T-cell (primary cell): ENCODE measurements around the gene SRCIN1. TPM values are rescaled to one million over a fixed set of nuclear protein-coding genes. Genes with fewer than 3 reads are reported as not detected.
A peak's percentile ranks its signal among the peaks of the same experiment; 100 is the strongest.

Experiments used
- ATAC-seq, 4 experiments: fragments of 200-7000 bp in 3 of 4; fragments of 150-1000 bp in 1 of 4; cut with Tn5 transposase; replicated peaks in 1 of 4; 1 replicate in 3 of 4; 2 replicates in 1 of 4; pipeline ENCODE4 v1.10.0; 2021; ENCODE audit warnings: moderate library complexity in 3 of 4, mild to moderate bottlenecking in 2 of 4, moderate number of reproducible peaks in 1 of 4
- CTCF ChIA-PET, 2 donors: fragments of 300-600 bp; sonication (Branson Sonifier 250); formaldehyde crosslinking; loops; one replicate each; lab custom pipeline; 2022; ENCODE audit warnings: antibody characterized with exemption in 2 of 2; lab: Charles Lee
- POLR2A ChIA-PET, 2 donors: fragments of 300-600 bp; sonication (Branson Sonifier 250); formaldehyde crosslinking; loops; one replicate each; lab custom pipeline; 2022; ENCODE audit warnings: antibody characterized with exemption in 2 of 2; lab: Charles Lee
- DNase-seq, 35 experiments: peaks; one replicate each; pipeline versions ENCODE4 v3.0.0 to v3.0.0-alpha.2; 2013 to 2023
- H3K27ac ChIP-seq: one replicate; pipeline ENCODE4 v1.5.1; 2013; ENCODE audit warnings: low read length
- H3K27me3 ChIP-seq, 2 experiments: replicated peaks in 1 of 2; 1 replicate in 1 of 2; 2 replicates in 1 of 2; pipeline versions ENCODE4 v1.6.1 to v1.7.0; 2013; ENCODE audit warnings: low read length in 1 of 2, mixed read lengths in 1 of 2; ENCODE audit not compliant: control insufficient read depth in 2 of 2, insufficient read depth in 2 of 2; ENCODE audit errors: extremely low read depth in 1 of 2
- H3K36me3 ChIP-seq, 2 donors: 1 replicate in 1 of 2; 2 replicates in 1 of 2; pipeline versions ENCODE4 v1.6.1 to v1.7.0; 2013; ENCODE audit warnings: low read length in 1 of 2; ENCODE audit not compliant: control insufficient read depth in 2 of 2, insufficient read depth in 1 of 2; ENCODE audit errors: extremely low read depth in 1 of 2
- H3K4me1 ChIP-seq, 2 experiments: 1 replicate in 1 of 2; 2 replicates in 1 of 2; pipeline versions ENCODE4 v1.6.1 to v1.7.0; 2013; ENCODE audit warnings: low read length in 2 of 2, mixed read lengths in 1 of 2; ENCODE audit not compliant: insufficient read depth in 2 of 2, control insufficient read depth in 1 of 2; ENCODE audit errors: extremely low read depth in 1 of 2
- H3K4me3 ChIP-seq, 2 donors: 1 replicate in 1 of 2; 2 replicates in 1 of 2; pipeline versions ENCODE4 v1.5.1 to v1.7.0; 2013; ENCODE audit warnings: mild to moderate bottlenecking in 2 of 2, low read length in 1 of 2, moderate library complexity in 1 of 2; ENCODE audit not compliant: control insufficient read depth in 1 of 2; ENCODE audit errors: extremely low read depth in 1 of 2
- H3K9me3 ChIP-seq: 2 replicates; pipeline ENCODE4 v1.7.0; 2013
- H3K27ac Mint-ChIP-seq, 2 donors: one replicate each; pipeline ENCODE4 v1.8.0; 2020 to 2021; ENCODE audit warnings: mild to moderate bottlenecking in 2 of 2, mixed read lengths in 2 of 2
- H3K27me3 Mint-ChIP-seq, 2 donors: one replicate each; pipeline ENCODE4 v1.8.0; 2021 to 2022; ENCODE audit warnings: mixed read lengths in 2 of 2
- H3K36me3 Mint-ChIP-seq: one replicate; pipeline ENCODE4 v1.8.0; 2021; ENCODE audit warnings: mixed read lengths
- H3K4me1 Mint-ChIP-seq, 3 donors: one replicate each; pipeline ENCODE4 v1.8.0; 2020 to 2022; ENCODE audit warnings: mixed read lengths in 3 of 3, mild to moderate bottlenecking in 1 of 3
- H3K4me3 Mint-ChIP-seq, 3 donors: one replicate each; pipeline ENCODE4 v1.8.0; 2020 to 2022; ENCODE audit warnings: mild to moderate bottlenecking in 3 of 3, mixed read lengths in 3 of 3, moderate library complexity in 3 of 3
- H3K9me3 Mint-ChIP-seq, 3 donors: one replicate each; pipeline ENCODE4 v1.8.0; 2020 to 2022; ENCODE audit warnings: mixed read lengths in 3 of 3
- WGBS: methylation state at CpG from one replicate; pipeline ENCODE4 v1.1.5; 2013; ENCODE audit warnings: missing lambda C conversion rate; ENCODE audit not compliant: insufficient coverage; 5-methylcytosine and 5-hydroxymethylcytosine counted together
- total RNA-seq, 35 experiments: library from RNA in 6 of 35; stranded (reverse) in 6 of 35; fragments of 120-200 nt in 1 of 35; gene quantifications; one replicate each; pipeline versions ENCODE4 v1.2.1 to v1.2.4 and lab custom pipeline; 2013 to 2026

SRCIN1 gene
- total RNA-seq, 5 donors from 2014 or later (not counting 1 experiment from before 2014, with no cell fraction given): 0.13 to 0.85 (median 0.28) TPM; not detected in 1

GRCh38 chr17:38590988-38591758 lies 14.6 kb downstream of the SRCIN1 start:
- POLR2A ChIA-PET: no interaction called here
- ATAC-seq (peak in 1 of 4 experiments; percentile 28), DNase-seq (no peak)
- H3K27me3 ChIP-seq: peaks cover 2 to 100% of the 10 kb centered on the region in 2 experiments
- H3K36me3 ChIP-seq: no peaks in the 10 kb centered on the region
- Mint-ChIP-seq H3K9me3 (no peaks in the 10 kb centered on the region), H3K27me3 (peaks cover 72 to 96% of the 10 kb centered on the region in 2 donors), H3K36me3 (no peaks in the 10 kb centered on the region), H3K4me3 (peak overlapping the region in 1 of 3 donors; percentile 52), H3K27ac (peak overlapping the region in 1 of 2 donors; percentile 2), H3K4me1 (peaks cover 22 to 35% (median 24%) of the 10 kb centered on the region in 3 donors)
- no peak overlapping the region for H3K4me3 ChIP-seq
- 36% methylated on average over 4 of the region's 6 CpGs for WGBS
- no peaks in the 10 kb centered on the region for H3K9me3 ChIP-seq
- peaks cover 11 to 31% of the 10 kb centered on the region in 2 experiments for H3K4me1 ChIP-seq
- CTCF ChIA-PET: no interaction called here
- H3K27ac ChIP-seq: no peak overlapping the region

- CTCF ChIA-PET: no interaction called here
- 84% methylated on average over 6 of the region's 10 CpGs for WGBS
Measured at GRCh38 chr17:38589462-38590114, 16.2 kb downstream of the SRCIN1 start.

DNA sequence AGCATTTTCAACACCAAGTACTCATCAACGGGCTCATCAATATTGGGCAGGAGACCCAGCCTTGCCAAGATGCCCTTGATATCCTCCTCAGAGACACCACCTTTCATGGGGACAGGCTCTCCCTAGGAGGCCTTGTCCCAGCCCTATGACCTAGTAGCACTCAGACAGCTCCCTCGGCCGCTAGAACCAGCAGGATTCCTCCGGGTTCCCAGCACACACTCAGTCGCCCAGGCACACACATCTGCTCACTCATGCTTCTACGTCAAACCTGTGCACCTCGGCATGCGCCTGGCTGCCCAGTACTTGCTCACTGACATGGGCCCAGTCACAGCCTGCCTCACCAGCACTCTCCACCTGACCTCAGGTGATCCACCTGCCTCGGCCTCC lies 17.0 kb downstream of the SRCIN1 start:
- Mint-ChIP-seq H3K36me3 (no peaks in the 10 kb centered on the region), H3K4me3 (no peak overlapping the region), H3K9me3 (no peaks in the 10 kb centered on the region), H3K27ac (peak overlapping the region in 1 of 2 donors; percentile 49), H3K4me1 (peaks cover 29 to 44% (median 32%) of the 10 kb centered on the region in 3 donors), H3K27me3 (peaks cover 71 to 98% of the 10 kb centered on the region in 2 donors)
- H3K36me3 ChIP-seq: no peaks in the 10 kb centered on the region
- H3K27me3 ChIP-seq: peaks cover 1 to 100% of the 10 kb centered on the region in 2 experiments
- WGBS: 78% methylated on average over 9 of the region's 9 CpGs
- no peaks in the 10 kb centered on the region for H3K9me3 ChIP-seq
- DNase-seq (no peak), ATAC-seq (no peak)
- ChIA-PET POLR2A (interaction anchor here in 1 of 2 donors (0.6 kb wide), 1 partner anchor 243 kb away, joined by 5 read pairs; no protein-coding TSS in a partner anchor), CTCF (no interaction called here)
- H3K27ac ChIP-seq: no peak overlapping the region
- H3K4me1 ChIP-seq: peaks cover 11 to 38% of the 10 kb centered on the region in 2 experiments
- no peak overlapping the region for H3K4me3 ChIP-seq

More at GRCh38 chr17:38589462-38590114, 16.2 kb downstream of the SRCIN1 start:
- no peak overlapping the region for H3K4me3 ChIP-seq
- Mint-ChIP-seq H3K4me1 (peaks cover 23 to 36% (median 26%) of the 10 kb centered on the region in 3 donors), H3K36me3 (no peaks in the 10 kb centered on the region), H3K9me3 (no peaks in the 10 kb centered on the region), H3K4me3 (no peak overlapping the region), H3K27me3 (peaks cover 73 to 96% of the 10 kb centered on the region in 2 donors), H3K27ac (no peak overlapping the region)
- peaks cover 2 to 100% of the 10 kb centered on the region in 2 experiments for H3K27me3 ChIP-seq
- POLR2A ChIA-PET: interaction anchor here in 1 of 2 donors (0.6 kb wide), 1 partner anchor 242 kb away, joined by 5 read pairs; no protein-coding TSS in a partner anchor
- ATAC-seq (no peak), DNase-seq (no peak)
- H3K27ac ChIP-seq: no peak overlapping the region
- H3K9me3 ChIP-seq: no peaks in the 10 kb centered on the region
- H3K4me1 ChIP-seq: peaks cover 11 to 32% of the 10 kb centered on the region in 2 experiments
- H3K36me3 ChIP-seq: no peaks in the 10 kb centered on the region

DNA sequence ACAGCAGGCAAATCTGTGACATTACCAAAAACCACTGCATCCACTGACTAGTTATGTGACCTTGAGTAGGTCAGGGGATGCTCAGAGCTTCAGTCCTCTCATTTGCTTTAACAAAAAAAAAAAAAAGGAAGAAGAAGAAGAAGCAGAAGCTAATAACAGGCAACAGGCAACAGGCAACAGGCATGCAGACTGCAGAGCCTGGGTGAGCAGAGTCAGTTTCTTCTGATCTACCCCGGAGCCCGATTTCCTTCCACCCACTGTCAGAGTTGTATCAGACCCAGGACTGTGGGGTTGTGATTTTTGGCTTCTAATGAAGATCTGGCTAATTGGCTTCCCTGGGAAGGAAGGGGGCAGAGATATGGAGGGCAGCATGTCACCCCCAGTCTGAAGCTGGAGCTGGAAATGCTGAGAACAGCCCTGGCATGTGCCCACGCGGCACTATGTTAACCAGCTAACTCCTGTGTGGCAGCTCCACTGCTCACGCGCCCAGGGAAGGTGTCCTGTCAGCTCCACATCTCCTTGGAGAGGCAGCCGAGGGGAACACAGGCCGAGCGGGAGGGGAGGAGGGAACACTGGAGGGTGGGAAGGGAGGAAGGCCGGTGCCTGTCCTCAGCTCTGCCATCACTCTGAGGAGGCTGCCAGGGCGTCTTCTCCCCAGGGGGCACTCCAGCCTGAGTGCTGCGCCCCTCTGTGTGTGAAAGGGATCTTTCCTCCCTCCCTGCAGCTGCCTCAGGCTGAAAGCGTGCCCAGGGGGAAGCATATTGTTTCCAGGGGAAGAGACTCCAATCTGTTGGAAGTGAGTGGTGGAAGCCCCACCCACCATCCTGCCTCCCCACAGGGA lies 17.6 kb downstream of the SRCIN1 start:
- POLR2A ChIA-PET: no interaction called here
- ATAC-seq (no peak), DNase-seq (no peak)
- 46% methylated on average over 4 of the region's 13 CpGs for WGBS
- H3K4me1 ChIP-seq: peaks cover 11 to 36% of the 10 kb centered on the region in 2 experiments
- H3K27me3 ChIP-seq: peaks cover 0 to 98% of the 10 kb centered on the region in 2 experiments
- Mint-ChIP-seq H3K36me3 (no peaks in the 10 kb centered on the region), H3K9me3 (no peaks in the 10 kb centered on the region), H3K27me3 (peaks cover 70 to 93% of the 10 kb centered on the region in 2 donors), H3K4me3 (no peak overlapping the region), H3K4me1 (peaks cover 29 to 41% (median 32%) of the 10 kb centered on the region in 3 donors), H3K27ac (no peak overlapping the region)
- no peaks in the 10 kb centered on the region for H3K36me3 ChIP-seq
- no peak overlapping the region for H3K4me3 ChIP-seq
- H3K9me3 ChIP-seq: no peaks in the 10 kb centered on the region
- H3K27ac ChIP-seq: no peak overlapping the region
- CTCF ChIA-PET: interaction anchor here in 1 of 2 donors (0.6 to 1.0 kb wide), 2 partner anchors 30 to 95 kb away, joined by 4 to 6 read pairs; no protein-coding TSS in a partner anchor

- Histone ChIP-seq H3K4me3 (no peak overlapping the region), H3K27ac (no peak overlapping the region), H3K36me3 (no peaks in the 10 kb centered on the region), H3K4me1 (peaks cover 9 to 26% of the 10 kb centered on the region in 2 experiments), H3K9me3 (no peaks in the 10 kb centered on the region), H3K27me3 (peaks cover 0 to 96% of the 10 kb centered on the region in 2 experiments)
- whole genome bisulfite sequencing: 4% methylated on average over 3 of the region's 4 CpGs
- H3K27me3 Mint-ChIP-seq: peaks cover 62 to 89% of the 10 kb centered on the region in 2 donors
- H3K9me3 Mint-ChIP-seq: no peaks in the 10 kb centered on the region
- no peak overlapping the region for H3K4me3 Mint-ChIP-seq
- DNase-seq: no peak
- ATAC-seq: no peak
- H3K36me3 Mint-ChIP-seq: no peaks in the 10 kb centered on the region
- peaks cover 21 to 32% (median 24%) of the 10 kb centered on the region in 3 donors for H3K4me1 Mint-ChIP-seq
- POLR2A ChIA-PET: no interaction called here
- no peak overlapping the region for H3K27ac Mint-ChIP-seq
- CTCF ChIA-PET: interaction anchor here in 1 of 2 donors (0.6 to 1.0 kb wide), 3 partner anchors 28 to 94 kb away, joined by 4 to 6 read pairs (median 4); no protein-coding TSS in a partner anchor
Measured at GRCh38 chr17:38587203-38587602, 18.5 kb downstream of the SRCIN1 start.
